Uterus (tissue), 4 donors: ENCODE results near the gene SAMD4A. TPM values are rescaled to one million over a fixed set of nuclear protein-coding genes. Genes with fewer than 3 reads are reported as not detected.

Experiments
- DNase-seq, 2 donors: peaks; one replicate each; pipeline ENCODE4 v3.0.0-alpha.2; 2019 to 2020
- H3K27ac ChIP-seq, 2 donors: fragments of 200-600 bp; sonication (generic); 1 replicate in 1 of 2; 2 replicates in 1 of 2; pipeline ENCODE4 v1.5.1; 2016 to 2018
- H3K27me3 ChIP-seq, 2 donors: fragments of 200-600 bp; sonication (generic); one replicate each; pipeline ENCODE4 v1.5.1; 2018 to 2019; ENCODE audit warnings: control low read depth in 1 of 2
- H3K36me3 ChIP-seq, 2 donors: fragments of 200-600 bp; sonication (generic); one replicate each; pipeline ENCODE4 v1.5.1; 2019; ENCODE audit warnings: control low read depth in 1 of 2
- H3K4me1 ChIP-seq, 2 donors: fragments of 200-600 bp; sonication (generic); one replicate each; pipeline ENCODE4 v1.5.1; 2018 to 2019; ENCODE audit warnings: control low read depth in 1 of 2
- H3K4me3 ChIP-seq, 2 donors: fragments of 200-600 bp; sonication (generic); 1 replicate in 1 of 2; 2 replicates in 1 of 2; pipeline ENCODE4 v1.5.1; 2018 to 2019; ENCODE audit warnings: mild to moderate bottlenecking in 1 of 2
- H3K9me3 ChIP-seq, 2 donors: fragments of 200-600 bp; sonication (generic); one replicate each; pipeline ENCODE4 v1.5.1; 2019; ENCODE audit warnings: control low read depth in 1 of 2
- POLR2A ChIP-seq, 2 donors: fragments of 450-650 bp; IDR thresholded peaks; one replicate each; pipeline ENCODE4 v1.6.1; 2016; ENCODE audit warnings: antibody characterized with exemption in 2 of 2, mild to moderate bottlenecking in 1 of 2, moderate library complexity in 1 of 2
- intact Hi-C: fragments of 100-400 bp; cut with DNase I; formaldehyde crosslinking; loops from one replicate; pipeline ENCODE4 v1.15.1; 2023; ENCODE audit warnings: low total_unique reads
- total RNA-seq, 4 donors: library from RNA; depleted of rRNA in 3 of 4; stranded (reverse); fragments of >200 nt in 3 of 4; gene quantifications; one replicate each; pipeline versions ENCODE4 v1.1.0 to v1.2.4, GENCODE V29; 2014 to 2023
- TF ChIP-seq, protein P1 (sequence below), 4 experiments: fragments of 200-600 bp in 2 of 4; fragments of 450-650 bp in 2 of 4; sonication (generic) in 2 of 4; IDR thresholded peaks; one replicate each; pipeline ENCODE4 v1.5.1; 2016 to 2019; ENCODE audit warnings: antibody characterized with exemption in 4 of 4, mild to moderate bottlenecking in 2 of 4, moderate library complexity in 1 of 4
- donor health status: DM: yes; HTN: yes; CAD: no.

The SAMD4A gene
- total RNA-seq, 4 donors from 2014 or later = 46.9 to 67.8 (median 55.0) TPM

GRCh38 chr14:54803396-54803795, 236.5 kb downstream of the SAMD4A start:
- Histone ChIP-seq H3K9me3 (no peaks in the 10 kb centered on the region), H3K36me3 (no peaks in the 10 kb centered on the region), H3K27me3 (no peaks in the 10 kb centered on the region), H3K4me1 (peaks cover 0 to 6% of the 10 kb centered on the region in 2 donors), H3K27ac (no peak overlapping the region), H3K4me3 (no peak overlapping the region)
- TF ChIP-seq, protein P1, sequence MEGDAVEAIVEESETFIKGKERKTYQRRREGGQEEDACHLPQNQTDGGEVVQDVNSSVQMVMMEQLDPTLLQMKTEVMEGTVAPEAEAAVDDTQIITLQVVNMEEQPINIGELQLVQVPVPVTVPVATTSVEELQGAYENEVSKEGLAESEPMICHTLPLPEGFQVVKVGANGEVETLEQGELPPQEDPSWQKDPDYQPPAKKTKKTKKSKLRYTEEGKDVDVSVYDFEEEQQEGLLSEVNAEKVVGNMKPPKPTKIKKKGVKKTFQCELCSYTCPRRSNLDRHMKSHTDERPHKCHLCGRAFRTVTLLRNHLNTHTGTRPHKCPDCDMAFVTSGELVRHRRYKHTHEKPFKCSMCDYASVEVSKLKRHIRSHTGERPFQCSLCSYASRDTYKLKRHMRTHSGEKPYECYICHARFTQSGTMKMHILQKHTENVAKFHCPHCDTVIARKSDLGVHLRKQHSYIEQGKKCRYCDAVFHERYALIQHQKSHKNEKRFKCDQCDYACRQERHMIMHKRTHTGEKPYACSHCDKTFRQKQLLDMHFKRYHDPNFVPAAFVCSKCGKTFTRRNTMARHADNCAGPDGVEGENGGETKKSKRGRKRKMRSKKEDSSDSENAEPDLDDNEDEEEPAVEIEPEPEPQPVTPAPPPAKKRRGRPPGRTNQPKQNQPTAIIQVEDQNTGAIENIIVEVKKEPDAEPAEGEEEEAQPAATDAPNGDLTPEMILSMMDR (IDR thresholded peaks at IDR 0.05) = no peak
- no peak for TF ChIP-seq POLR2A (IDR thresholded peaks at IDR 0.05)
- intact Hi-C loops = no loop called here
- DNase-seq = no peak

GRCh38 chr14:54803926-54804537, 237.1 kb downstream of the SAMD4A start:
- intact Hi-C loops = no loop called here
- Histone ChIP-seq H3K27me3 (no peaks in the 10 kb centered on the region), H3K4me3 (no peak overlapping the region), H3K27ac (no peak overlapping the region), H3K4me1 (peaks cover 0 to 6% of the 10 kb centered on the region in 2 donors), H3K36me3 (no peaks in the 10 kb centered on the region), H3K9me3 (no peaks in the 10 kb centered on the region)
- TF ChIP-seq, protein P1 (IDR thresholded peaks at IDR 0.05) = no peak
- no peak for TF ChIP-seq POLR2A (IDR thresholded peaks at IDR 0.05)
- DNase-seq = no peak

DNA sequence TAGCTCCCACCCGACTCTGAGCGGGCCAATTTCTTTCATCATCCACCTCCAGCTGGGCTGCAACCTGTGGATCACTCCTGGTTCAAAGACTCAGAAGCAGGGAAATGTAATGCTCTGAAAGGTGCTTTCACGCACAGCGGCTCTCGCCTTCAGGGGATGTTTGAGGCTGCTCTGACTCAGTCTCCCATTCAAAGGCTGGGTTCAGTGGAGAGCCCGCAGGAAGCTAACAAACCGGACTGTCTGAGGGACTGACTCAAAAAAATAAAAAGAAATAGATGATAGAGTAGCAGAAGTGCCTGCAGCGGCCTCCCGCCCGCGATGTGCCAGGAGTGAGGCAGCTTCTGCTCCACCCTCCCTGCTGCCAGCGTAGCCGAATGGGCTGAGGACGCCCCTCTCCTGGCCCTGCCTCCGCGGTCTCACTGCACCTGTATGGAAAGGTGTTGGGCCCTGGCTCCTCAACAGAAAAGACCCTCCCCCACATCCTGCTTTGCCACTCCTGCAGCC, 237.7 kb downstream of the SAMD4A start:
- intact Hi-C loops = no loop called here
- no peak for DNase-seq
- no peaks in the 10 kb centered on the region for H3K36me3 ChIP-seq
- no peak for TF ChIP-seq POLR2A (IDR thresholded peaks at IDR 0.05)
- TF ChIP-seq, protein P1 (IDR thresholded peaks at IDR 0.05) = no peak
- no peak overlapping the region for H3K27ac ChIP-seq
- H3K4me1 ChIP-seq = peaks cover 0 to 6% of the 10 kb centered on the region in 2 donors
- H3K4me3 ChIP-seq = no peak overlapping the region
- H3K9me3 ChIP-seq = no peaks in the 10 kb centered on the region
- no peaks in the 10 kb centered on the region for H3K27me3 ChIP-seq

- intact Hi-C loops = no loop called here
- peaks cover 0 to 6% of the 10 kb centered on the region in 2 donors for H3K4me1 ChIP-seq
- no peak overlapping the region for H3K27ac ChIP-seq
- DNase-seq = no peak
- H3K27me3 ChIP-seq = no peaks in the 10 kb centered on the region
- H3K4me3 ChIP-seq = no peak overlapping the region
- TF ChIP-seq, protein P1 (IDR thresholded peaks at IDR 0.05) = no peak
- TF ChIP-seq POLR2A (IDR thresholded peaks at IDR 0.05) = no peak
- no peaks in the 10 kb centered on the region for H3K36me3 ChIP-seq
- no peaks in the 10 kb centered on the region for H3K9me3 ChIP-seq
These were observed 238.1 kb downstream of the SAMD4A start for GRCh38 chr14:54805070-54805444.

GRCh38 chr14:54805445-54806322, 238.8 kb downstream of the SAMD4A start:
- TF ChIP-seq, protein P1 (IDR thresholded peaks at IDR 0.05) = peak; percentile 77 to 96 (median 86)
- TF ChIP-seq POLR2A (IDR thresholded peaks at IDR 0.05) = peak in 1 of 2 donors; percentile 10
- Histone ChIP-seq H3K36me3 (no peaks in the 10 kb centered on the region), H3K9me3 (no peaks in the 10 kb centered on the region), H3K4me3 (no peak overlapping the region), H3K4me1 (peaks cover 0 to 6% of the 10 kb centered on the region in 2 donors), H3K27ac (no peak overlapping the region), H3K27me3 (no peaks in the 10 kb centered on the region)
- intact Hi-C loops = no loop called here
- peak; percentile 81 to 84 for DNase-seq
